H1 (cell line): ENCODE results near the gene CTNNBL1. TPM values are rescaled to one million over a fixed set of nuclear protein-coding genes. Genes with fewer than 3 reads are reported as not detected.

Experiments
- CTCF ChIA-PET: fragments of 300-600 bp; sonication (Branson Sonifier 250); formaldehyde crosslinking; loops from one replicate; lab custom pipeline; 2021; ENCODE audit not compliant: partially characterized antibody; lab: Charles Lee
- POLR2A ChIA-PET: fragments of 300-600 bp; sonication (Branson Sonifier 250); formaldehyde crosslinking; loops from one replicate; lab custom pipeline; 2021; ENCODE audit warnings: inconsistent platforms; ENCODE audit not compliant: partially characterized antibody; lab: Charles Lee
- DNase-seq, 2 experiments: peaks; one replicate each; pipeline versions ENCODE4 v3.0.0 to v3.0.0-alpha.2; 2010 to 2022; ENCODE audit warnings: low spot score in 2 of 2, low read depth in 1 of 2, mixed read lengths in 1 of 2
- FAIRE-seq: peaks from 2 replicates; lab custom pipeline; 2011; peaks lifted over from hg19 to GRCh38; lab: Jason Lieb, UNC
- H2AFZ ChIP-seq: 2 replicates; pipeline ENCODE4 v1.8.1; 2012; ENCODE audit warnings: low read length, inconsistent platforms
- H2AK5ac ChIP-seq: 2 replicates; pipeline ENCODE4 v1.6.1; 2013; ENCODE audit warnings: low read depth, low read length
- H2BK120ac ChIP-seq: replicated peaks from 2 replicates; pipeline ENCODE3; 2013; ENCODE audit warnings: low read depth, low read length, inconsistent platforms
- H2BK12ac ChIP-seq: 2 replicates; pipeline ENCODE4 v1.6.1; 2013; ENCODE audit warnings: low read depth, low read length
- H2BK15ac ChIP-seq: 2 replicates; pipeline ENCODE4 v1.6.1; 2013; ENCODE audit warnings: low read length
- H2BK20ac ChIP-seq: 2 replicates; pipeline ENCODE4 v1.6.1; 2013; ENCODE audit warnings: low read length
- H2BK5ac ChIP-seq: 2 replicates; pipeline ENCODE4 v1.6.1; 2013; ENCODE audit warnings: low read depth, low read length
- H3K14ac ChIP-seq: 2 replicates; pipeline ENCODE4 v1.6.1; 2013; ENCODE audit warnings: inconsistent platforms; ENCODE audit not compliant: insufficient read length
- H3K18ac ChIP-seq: 2 replicates; pipeline ENCODE4 v1.6.1; 2013; ENCODE audit warnings: low read length; ENCODE audit errors: extremely low read depth
- H3K23ac ChIP-seq: 2 replicates; pipeline ENCODE4 v1.6.1; 2013; ENCODE audit warnings: inconsistent platforms; ENCODE audit not compliant: insufficient read length
- H3K23me2 ChIP-seq: 2 replicates; pipeline ENCODE4 v1.6.1; 2013; ENCODE audit warnings: low read depth, low read length
- H3K27ac ChIP-seq: 2 replicates; pipeline ENCODE4 v1.6.1; 2011; ENCODE audit warnings: low read depth, low read length, inconsistent platforms
- H3K27me3 ChIP-seq, 4 experiments: replicated peaks in 1 of 4; 1 replicate in 1 of 4; 2 replicates in 3 of 4; pipeline versions ENCODE4 v1.6.1 to v1.8.1; 2011 to 2013; ENCODE audit warnings: low read length in 3 of 4, mild to moderate bottlenecking in 3 of 4, inconsistent platforms in 2 of 4, mixed read lengths in 2 of 4, moderate library complexity in 1 of 4; ENCODE audit not compliant: control insufficient read depth in 3 of 4, insufficient read depth in 3 of 4; ENCODE audit errors: extremely low read depth in 1 of 4
- H3K36me3 ChIP-seq, 4 experiments: 2 replicates each; pipeline versions ENCODE4 v1.6.1 to v1.8.1; 2011 to 2013; ENCODE audit warnings: mild to moderate bottlenecking in 4 of 4, low read length in 3 of 4, moderate library complexity in 2 of 4, control low read depth in 1 of 4, inconsistent platforms in 1 of 4; ENCODE audit not compliant: insufficient read depth in 4 of 4, control insufficient read depth in 2 of 4
- H3K4ac ChIP-seq: replicated peaks from 2 replicates; pipeline ENCODE3; 2013; ENCODE audit warnings: low read length, low read depth, mixed read lengths, inconsistent platforms; ENCODE audit not compliant: insufficient read length
- H3K4me1 ChIP-seq, 4 experiments: replicated peaks in 1 of 4; 1 replicate in 1 of 4; 2 replicates in 3 of 4; pipeline versions ENCODE4 v1.6.1 to v1.8.1; 2011 to 2013; ENCODE audit warnings: low read length in 3 of 4, inconsistent platforms in 2 of 4, mixed read lengths in 1 of 4; ENCODE audit not compliant: insufficient read depth in 4 of 4, control insufficient read depth in 3 of 4
- H3K4me2 ChIP-seq, 2 experiments: 2 replicates each; pipeline versions ENCODE4 v1.6.1 to v1.8.1; 2011 to 2013; ENCODE audit warnings: low read depth in 2 of 2, low read length in 2 of 2, control low read depth in 1 of 2, inconsistent platforms in 1 of 2, mild to moderate bottlenecking in 1 of 2; ENCODE audit not compliant: insufficient read depth in 1 of 2
- H3K4me3 ChIP-seq, 4 experiments: fragments of 200-600, 300-600 bp in 1 of 4; sonication (generic), shearing (Covaris generic), sonication (Bioruptor Twin) in 1 of 4; 2 replicates each; pipeline versions ENCODE4 v1.5.1 to v1.8.1; 2011 to 2016; ENCODE audit warnings: low read length in 4 of 4, low read depth in 3 of 4, control low read depth in 2 of 4, inconsistent platforms in 2 of 4, mild to moderate bottlenecking in 2 of 4, mixed read lengths in 1 of 4, moderate library complexity in 1 of 4; ENCODE audit not compliant: insufficient read depth in 2 of 4; ENCODE audit errors: extremely low read depth in 1 of 4
- H3K56ac ChIP-seq: replicated peaks from 2 replicates; pipeline ENCODE3; 2013; ENCODE audit warnings: low read depth, mild to moderate bottlenecking, mixed read lengths, low read length, inconsistent platforms; ENCODE audit not compliant: insufficient read length
- H3K79me1 ChIP-seq: 2 replicates; pipeline ENCODE4 v1.6.1; 2013; ENCODE audit warnings: low read depth, low read length, control low read depth
- H3K79me2 ChIP-seq, 2 experiments: 2 replicates each; pipeline versions ENCODE4 v1.6.1 to v1.8.1; 2012 to 2013; ENCODE audit warnings: low read length in 2 of 2, mild to moderate bottlenecking in 2 of 2, inconsistent platforms in 1 of 2; ENCODE audit not compliant: insufficient read depth in 2 of 2, control insufficient read depth in 1 of 2
- H3K9ac ChIP-seq, 4 experiments: replicated peaks in 1 of 4; 1 replicate in 1 of 4; 2 replicates in 3 of 4; pipeline versions ENCODE4 v1.6.1 to v1.8.1; 2011 to 2013; ENCODE audit warnings: low read depth in 3 of 4, low read length in 3 of 4, control low read depth in 2 of 4, mild to moderate bottlenecking in 2 of 4, moderate library complexity in 2 of 4, inconsistent platforms in 1 of 4; ENCODE audit errors: extremely low read depth in 1 of 4
- H3K9me3 ChIP-seq, 2 experiments: 2 replicates each; pipeline versions ENCODE4 v1.6.1 to v1.8.1; 2012 to 2013; ENCODE audit warnings: mild to moderate bottlenecking in 2 of 2, moderate library complexity in 2 of 2, control low read depth in 1 of 2, inconsistent platforms in 1 of 2, low read depth in 1 of 2, low read length in 1 of 2, mixed read lengths in 1 of 2; ENCODE audit not compliant: insufficient read depth in 2 of 2
- H4K20me1 ChIP-seq, 2 experiments: replicated peaks in 1 of 2; 2 replicates each; pipeline versions ENCODE3 to v1.8.1; 2011 to 2013; ENCODE audit warnings: inconsistent platforms in 2 of 2, low read length in 2 of 2, mild to moderate bottlenecking in 1 of 2; ENCODE audit not compliant: insufficient read depth in 2 of 2, control insufficient read depth in 1 of 2
- H4K5ac ChIP-seq: 2 replicates; pipeline ENCODE4 v1.6.1; 2013; ENCODE audit warnings: low read length, low read depth, mixed read lengths, inconsistent platforms; ENCODE audit not compliant: insufficient read length
- H4K8ac ChIP-seq: 2 replicates; pipeline ENCODE4 v1.8.0; 2013; ENCODE audit warnings: mild to moderate bottlenecking, moderate library complexity, low read length, inconsistent platforms; ENCODE audit not compliant: insufficient read depth; ENCODE audit errors: extremely low read depth
- H4K91ac ChIP-seq: replicated peaks from 2 replicates; pipeline ENCODE3; 2013; ENCODE audit warnings: low read length, mixed read lengths, inconsistent platforms; ENCODE audit not compliant: insufficient read length
- BCL11A ChIP-seq, 2 experiments: IDR thresholded peaks; one replicate each; pipeline ENCODE4 v1.6.1; 2011; ENCODE audit warnings: low read depth in 2 of 2, low read length in 2 of 2, mild to moderate bottlenecking in 2 of 2
- CBX8 ChIP-seq: fragments of 300-800, 300-1000 bp; sonication (generic); IDR thresholded peaks from 2 replicates; pipeline ENCODE4 v1.7.1; 2016; ENCODE audit warnings: low read depth, low read length, borderline replicate concordance
- CEBPB ChIP-seq: IDR thresholded peaks from 2 replicates; pipeline ENCODE4 v1.6.1; 2012; ENCODE audit warnings: low read depth, low read length
- EP300 ChIP-seq, 2 experiments: IDR thresholded peaks; 1 replicate in 1 of 2; 2 replicates in 1 of 2; pipeline ENCODE4 v1.6.1; 2011 to 2012; ENCODE audit warnings: low read depth in 2 of 2, low read length in 2 of 2, mild to moderate bottlenecking in 2 of 2, borderline replicate concordance in 1 of 2, inconsistent platforms in 1 of 2, moderate library complexity in 1 of 2
- POLR2AphosphoS5 ChIP-seq: IDR thresholded peaks from 2 replicates; pipeline ENCODE4 v1.6.1; 2011; ENCODE audit warnings: low read depth, low read length
- RAD21 ChIP-seq, 2 experiments: IDR thresholded peaks in 1 of 2; conservative IDR thresholded peaks in 1 of 2; 2 replicates each; pipeline ENCODE4 v1.6.1; 2011; ENCODE audit warnings: low read depth in 2 of 2, low read length in 2 of 2, improper control_type of control experiment in 1 of 2, inconsistent platforms in 1 of 2, mild to moderate bottlenecking in 1 of 2, moderate library complexity in 1 of 2
- SIRT6 ChIP-seq: IDR thresholded peaks from one replicate; pipeline ENCODE4 v1.7.1; 2012; ENCODE audit warnings: low read length, inconsistent platforms
- SP2 ChIP-seq: IDR thresholded peaks from 2 replicates; pipeline ENCODE4 v1.6.1; 2012; ENCODE audit warnings: mild to moderate bottlenecking, low read length, inconsistent platforms
- SRF ChIP-seq: IDR thresholded peaks from 2 replicates; pipeline ENCODE4 v1.6.1; 2011; ENCODE audit warnings: mild to moderate bottlenecking, low read depth, low read length, moderate library complexity
- TAF1 ChIP-seq: IDR thresholded peaks from 2 replicates; pipeline ENCODE4 v1.6.1; 2011; ENCODE audit warnings: mild to moderate bottlenecking, low read depth, low read length
- TAF7 ChIP-seq: optimal IDR thresholded peaks from 2 replicates; pipeline ENCODE3; 2011; ENCODE audit warnings: low read depth, mild to moderate bottlenecking, inconsistent platforms, low read length, moderate library complexity, borderline replicate concordance
- WGBS, 2 experiments: shearing (Covaris generic) in 1 of 2; methylation state at CpG; one replicate each; pipeline versions ENCODE4 v1.1.6 to v1.1.7; 2013 to 2015; ENCODE audit warnings: low lambda C conversion rate in 2 of 2, mixed read lengths in 2 of 2, inconsistent platforms in 1 of 2, low coverage in 1 of 2, missing lambda C conversion rate in 1 of 2; ENCODE audit not compliant: insufficient replicate concordance in 2 of 2, insufficient coverage in 1 of 2, insufficient read length in 1 of 2; ENCODE audit errors: extremely low coverage in 1 of 2, missing lambda C conversion rate in 1 of 2; 5-methylcytosine and 5-hydroxymethylcytosine counted together
- polyA plus RNA-seq, 7 experiments: library from polyadenylated mRNA; depleted of rRNA in 3 of 7; stranded (reverse) in 5 of 7; unstranded in 2 of 7; fragments of >200 nt in 5 of 7; fragments of 200-250 nt in 2 of 7; gene quantifications; 1 replicate in 5 of 7; 2 replicates in 1 of 7; 4 replicates in 1 of 7; pipeline versions ENCODE4 v1.2.1 to v1.2.3, GENCODE V29; 2011 to 2013; ENCODE audit warnings: missing spikeins in 2 of 7, mixed read lengths in 2 of 7
- total RNA-seq: library from RNA; stranded (reverse); fragmentation: NEBNext Ultra II Directional; extraction: Animal tissue kit (Norgen Biotek cat#: 25700); gene quantifications from 2 replicates; pipeline ENCODE4 v1.2.1, GENCODE V29; 2021
- TF ChIP-seq, protein P1 (sequence below): IDR thresholded peaks from 2 replicates; pipeline ENCODE4 v1.6.1; 2012; ENCODE audit warnings: inconsistent platforms

CTNNBL1 gene
- total and polyA plus RNA-seq, 2 of the 8 experiments (the other 6 are each of a cell fraction or from before 2014, with no cell fraction given): 19.6 to 81.6 TPM

DNA sequence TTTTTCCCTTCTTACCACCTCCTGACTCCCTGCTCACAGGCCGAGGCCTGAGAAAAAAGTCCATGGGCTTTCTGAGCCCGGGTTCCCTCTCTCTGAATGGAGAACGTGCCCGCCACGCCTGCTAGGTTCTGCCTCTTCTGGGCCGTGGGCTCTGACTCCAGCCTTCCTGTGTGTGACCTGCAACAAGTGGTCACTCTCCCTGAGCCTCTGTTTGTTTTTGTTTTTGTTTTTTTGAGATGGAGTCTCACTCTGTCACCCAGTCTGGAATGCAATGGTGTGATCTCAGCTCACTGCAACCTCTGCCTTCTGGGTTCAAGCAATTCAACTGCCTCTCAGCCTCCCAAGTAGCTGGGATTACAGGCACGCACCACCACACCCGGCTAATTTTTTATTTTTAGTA lies 191.2 kb downstream of the CTNNBL1 start:
- H3K27me3 ChIP-seq: 0 out of 7 replicates have a peak, but pooled peaks cover 0 to 2% (median 0%) of the 10 kb centered on the region in 4 experiments
- FAIRE-seq (no peak), DNase-seq (no peak)
- H3K79me1 ChIP-seq: no peaks in the 10 kb centered on the region
- no peak overlapping the region for H3K23ac ChIP-seq
- no peaks in the 10 kb centered on the region for H3K23me2 ChIP-seq
- H3K9ac ChIP-seq: no peak overlapping the region
- H3K27ac ChIP-seq: no peak overlapping the region
- no peak overlapping the region for H3K14ac ChIP-seq
- H4K20me1 ChIP-seq: no peaks in the 10 kb centered on the region
- no peak overlapping the region for H2AK5ac ChIP-seq
- no peak overlapping the region for H4K91ac ChIP-seq
- H2AFZ ChIP-seq: no peak overlapping the region
- no peak overlapping the region for H4K8ac ChIP-seq
- no peak overlapping the region for H4K5ac ChIP-seq
- H3K79me2 ChIP-seq: no peaks in the 10 kb centered on the region
- peaks cover 0 to 3% (median 0%) of the 10 kb centered on the region in 4 experiments; a peak in 1 of 7 replicates for H3K4me1 ChIP-seq
- ChIA-PET POLR2A (no interaction called here), CTCF (interaction anchor here (1.7 kb wide), 1 partner anchor 13 kb away, joined by 4 read pairs; no protein-coding TSS in a partner anchor)
- no peak overlapping the region for H2BK12ac ChIP-seq
- no peak overlapping the region for H3K18ac ChIP-seq
- WGBS, 2 experiments: 93% methylated on average over 8 of the region's 8 CpGs; no CpG with 5 or more reads in 1 of the 2 experiments
- no peak overlapping the region for H3K4me2 ChIP-seq
- no peaks in the 10 kb centered on the region for H3K9me3 ChIP-seq
- H2BK5ac ChIP-seq: no peak overlapping the region
- no peak overlapping the region for H2BK120ac ChIP-seq
- no peaks in the 10 kb centered on the region for H3K36me3 ChIP-seq
- H3K56ac ChIP-seq: no peak overlapping the region
- H3K4me3 ChIP-seq: no peak overlapping the region
- H2BK15ac ChIP-seq: no peak overlapping the region
- no peak overlapping the region for H3K4ac ChIP-seq
- no peak overlapping the region for H2BK20ac ChIP-seq
- TF ChIP-seq SIRT6 (no peak), SRF (no peak), CBX8 (no peak), BCL11A (IDR thresholded peaks at IDR 0.05; ENCODE audit: low read depth in 2 of 2, low read length in 2 of 2) (no peak), SP2 (no peak), CEBPB (no peak), RAD21 (IDR thresholded peaks at IDR 0.05 in 1 of 2, conservative IDR thresholded peaks at IDR 0.05 in 1 of 2; ENCODE audit: low read depth in 2 of 2, low read length in 2 of 2) (no peak), EP300 (IDR thresholded peaks at IDR 0.05; ENCODE audit: borderline replicate concordance in 1 of 2, low read depth in 2 of 2, low read length in 2 of 2) (no peak), TAF1 (no peak), POLR2AphosphoS5 (no peak), TAF7 (no peak)
- TF ChIP-seq, protein P1, sequence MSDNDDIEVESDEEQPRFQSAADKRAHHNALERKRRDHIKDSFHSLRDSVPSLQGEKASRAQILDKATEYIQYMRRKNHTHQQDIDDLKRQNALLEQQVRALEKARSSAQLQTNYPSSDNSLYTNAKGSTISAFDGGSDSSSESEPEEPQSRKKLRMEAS: no peak
